Gastroesophageal sphincter (tissue), 3 donors: ENCODE data around the gene ZSWIM4.
A peak's percentile ranks its signal among the peaks of the same experiment; 100 is the strongest.

Experiments used
- POLR2A ChIP-seq, 2 donors: fragments of 450-650 bp; IDR thresholded peaks; one replicate each; pipeline ENCODE4 v1.6.1; 2017; ENCODE audit warnings: antibody characterized with exemption in 2 of 2, mild to moderate bottlenecking in 2 of 2, moderate library complexity in 1 of 2
- POLR2AphosphoS5 ChIP-seq: sonication (generic); formaldehyde crosslinking; IDR thresholded peaks from one replicate; pipeline ENCODE4 v1.6.1; 2017; ENCODE audit warnings: antibody characterized with exemption
- TF ChIP-seq, protein P1 (sequence below), 4 experiments: fragments of 200-600 bp in 2 of 4; fragments of 450-650 bp in 2 of 4; sonication (generic) in 1 of 4; IDR thresholded peaks; one replicate each; pipeline ENCODE4 v1.5.1; 2017 to 2019; ENCODE audit warnings: antibody characterized with exemption in 4 of 4, mild to moderate bottlenecking in 2 of 4, moderate library complexity in 2 of 4

- peak; percentile 99 for TF ChIP-seq POLR2AphosphoS5
- peak; percentile 90 to 92 for TF ChIP-seq POLR2A (IDR thresholded peaks at IDR 0.05)
- TF ChIP-seq, protein P1, sequence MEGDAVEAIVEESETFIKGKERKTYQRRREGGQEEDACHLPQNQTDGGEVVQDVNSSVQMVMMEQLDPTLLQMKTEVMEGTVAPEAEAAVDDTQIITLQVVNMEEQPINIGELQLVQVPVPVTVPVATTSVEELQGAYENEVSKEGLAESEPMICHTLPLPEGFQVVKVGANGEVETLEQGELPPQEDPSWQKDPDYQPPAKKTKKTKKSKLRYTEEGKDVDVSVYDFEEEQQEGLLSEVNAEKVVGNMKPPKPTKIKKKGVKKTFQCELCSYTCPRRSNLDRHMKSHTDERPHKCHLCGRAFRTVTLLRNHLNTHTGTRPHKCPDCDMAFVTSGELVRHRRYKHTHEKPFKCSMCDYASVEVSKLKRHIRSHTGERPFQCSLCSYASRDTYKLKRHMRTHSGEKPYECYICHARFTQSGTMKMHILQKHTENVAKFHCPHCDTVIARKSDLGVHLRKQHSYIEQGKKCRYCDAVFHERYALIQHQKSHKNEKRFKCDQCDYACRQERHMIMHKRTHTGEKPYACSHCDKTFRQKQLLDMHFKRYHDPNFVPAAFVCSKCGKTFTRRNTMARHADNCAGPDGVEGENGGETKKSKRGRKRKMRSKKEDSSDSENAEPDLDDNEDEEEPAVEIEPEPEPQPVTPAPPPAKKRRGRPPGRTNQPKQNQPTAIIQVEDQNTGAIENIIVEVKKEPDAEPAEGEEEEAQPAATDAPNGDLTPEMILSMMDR (IDR thresholded peaks at IDR 0.05): no peak
Observed at GRCh38 chr19:13774217-13775191, 20.7 kb upstream of the ZSWIM4 start, which contains the start of gene C19orf53.
